MM.1S (cell line): ENCODE results near the gene ASPHD2.

Experiments used
- DNase-seq: peaks from one replicate; pipeline ENCODE4 v3.0.0-alpha.2; 2015
- H2AFZ ChIP-seq: fragments of 300-600 bp; sonication (generic); 2 replicates; pipeline ENCODE4 v1.6.0; 2016; ENCODE audit warnings: antibody characterized with exemption, low read length
- H3F3A ChIP-seq: fragments of 300-600 bp; sonication (generic); 2 replicates; pipeline ENCODE4 v1.6.1; 2016; ENCODE audit warnings: mild to moderate bottlenecking, antibody characterized with exemption, low read length, moderate library complexity, mixed read lengths; ENCODE audit not compliant: insufficient read depth
- H3K27ac ChIP-seq: fragments of 300-600 bp; sonication (generic); 2 replicates; pipeline ENCODE4 v1.5.1; 2016; ENCODE audit warnings: mild to moderate bottlenecking, low read length
- H3K27me3 ChIP-seq: fragments of 300-600 bp; sonication (generic); replicated peaks from 2 replicates; pipeline ENCODE4 v1.6.0; 2016; ENCODE audit warnings: low read length; ENCODE audit not compliant: insufficient read depth
- H3K36me3 ChIP-seq: fragments of 300-600 bp; sonication (generic); replicated peaks from 2 replicates; pipeline ENCODE4 v1.6.1; 2016; ENCODE audit warnings: mild to moderate bottlenecking, low read length, mixed read lengths; ENCODE audit not compliant: insufficient read depth
- H3K4me1 ChIP-seq: fragments of 300-600 bp; sonication (generic); 2 replicates; pipeline ENCODE4 v1.6.1; 2016; ENCODE audit warnings: low read length, mixed read lengths
- H3K4me2 ChIP-seq: fragments of 300-600 bp; sonication (generic); 2 replicates; pipeline ENCODE4 v1.6.0; 2016; ENCODE audit warnings: low read depth, low read length
- H3K4me3 ChIP-seq: fragments of 300-600 bp; sonication (generic); 2 replicates; pipeline ENCODE4 v1.5.1; 2016; ENCODE audit warnings: low read length, mixed read lengths
- H3K79me2 ChIP-seq: fragments of 300-600 bp; sonication (generic); 2 replicates; pipeline ENCODE4 v1.6.1; 2016; ENCODE audit warnings: mixed run types, low read length, mixed read lengths
- H3K9ac ChIP-seq: fragments of 300-600 bp; sonication (generic); 2 replicates; pipeline ENCODE4 v1.6.1; 2016; ENCODE audit warnings: low read length, mixed read lengths
- H3K9me2 ChIP-seq: fragments of 300-600 bp; sonication (generic); replicated peaks from 2 replicates; pipeline ENCODE4 v1.6.1; 2016; ENCODE audit warnings: mild to moderate bottlenecking, low read length, mixed read lengths; ENCODE audit not compliant: insufficient read depth
- H3K9me3 ChIP-seq: fragments of 300-600 bp; sonication (generic); replicated peaks from 2 replicates; pipeline ENCODE4 v1.6.1; 2016; ENCODE audit warnings: mild to moderate bottlenecking, low read length, mixed read lengths; ENCODE audit not compliant: insufficient read depth
- H4K20me1 ChIP-seq: fragments of 300-600 bp; sonication (generic); 2 replicates; pipeline ENCODE4 v1.6.1; 2016; ENCODE audit warnings: mild to moderate bottlenecking, low read length, moderate library complexity, mixed read lengths; ENCODE audit not compliant: insufficient read depth
- EZH2 ChIP-seq: fragments of 300-600 bp; sonication (generic); optimal IDR thresholded peaks from 2 replicates; pipeline ENCODE3; 2017; ENCODE audit warnings: low read depth, mild to moderate bottlenecking, antibody characterized with exemption, low read length, mixed read lengths
- EZH2phosphoT487 ChIP-seq: fragments of 300-600 bp; sonication (generic); IDR thresholded peaks from 2 replicates; pipeline ENCODE4 v1.6.1; 2018; ENCODE audit warnings: antibody characterized with exemption, low read length
- TF ChIP-seq, protein P1 (sequence below): fragments of 300-600 bp; sonication (generic); IDR thresholded peaks from 2 replicates; pipeline ENCODE4 v1.5.1; 2016; ENCODE audit warnings: antibody characterized with exemption, low read length, mixed read lengths

Gene ASPHD2

DNA sequence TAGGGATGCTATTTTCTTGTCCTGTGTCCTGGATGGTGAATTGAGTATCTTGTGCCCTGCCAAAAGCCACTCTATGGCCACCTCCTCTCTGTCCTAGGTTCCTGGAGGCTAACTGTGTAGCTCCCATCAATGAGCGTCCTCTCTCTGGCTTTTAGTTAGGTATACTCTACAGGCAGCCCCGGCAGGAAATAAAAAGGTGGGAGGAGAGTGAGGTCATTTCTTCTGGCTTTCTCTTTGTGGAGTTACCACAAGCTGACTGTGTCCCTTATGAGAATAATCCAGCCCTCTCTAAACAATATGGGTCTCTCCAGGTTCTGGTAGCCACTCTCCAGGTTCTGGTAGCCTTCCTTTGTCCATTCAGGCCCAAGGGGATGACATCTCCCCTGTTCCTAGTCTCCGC is 11.7 kb upstream of the ASPHD2 start:
- H3F3A ChIP-seq = no peaks in the 10 kb centered on the region
- DNase-seq = no peak
- H3K9ac ChIP-seq = no peak overlapping the region
- H3K4me2 ChIP-seq = no peak overlapping the region
- no peak overlapping the region for H3K27ac ChIP-seq
- H2AFZ ChIP-seq = no peak overlapping the region
- TF ChIP-seq EZH2 (no peak), EZH2phosphoT487 (no peak)
- TF ChIP-seq, protein P1, sequence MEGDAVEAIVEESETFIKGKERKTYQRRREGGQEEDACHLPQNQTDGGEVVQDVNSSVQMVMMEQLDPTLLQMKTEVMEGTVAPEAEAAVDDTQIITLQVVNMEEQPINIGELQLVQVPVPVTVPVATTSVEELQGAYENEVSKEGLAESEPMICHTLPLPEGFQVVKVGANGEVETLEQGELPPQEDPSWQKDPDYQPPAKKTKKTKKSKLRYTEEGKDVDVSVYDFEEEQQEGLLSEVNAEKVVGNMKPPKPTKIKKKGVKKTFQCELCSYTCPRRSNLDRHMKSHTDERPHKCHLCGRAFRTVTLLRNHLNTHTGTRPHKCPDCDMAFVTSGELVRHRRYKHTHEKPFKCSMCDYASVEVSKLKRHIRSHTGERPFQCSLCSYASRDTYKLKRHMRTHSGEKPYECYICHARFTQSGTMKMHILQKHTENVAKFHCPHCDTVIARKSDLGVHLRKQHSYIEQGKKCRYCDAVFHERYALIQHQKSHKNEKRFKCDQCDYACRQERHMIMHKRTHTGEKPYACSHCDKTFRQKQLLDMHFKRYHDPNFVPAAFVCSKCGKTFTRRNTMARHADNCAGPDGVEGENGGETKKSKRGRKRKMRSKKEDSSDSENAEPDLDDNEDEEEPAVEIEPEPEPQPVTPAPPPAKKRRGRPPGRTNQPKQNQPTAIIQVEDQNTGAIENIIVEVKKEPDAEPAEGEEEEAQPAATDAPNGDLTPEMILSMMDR = no peak
- no peaks in the 10 kb centered on the region for H3K4me1 ChIP-seq
- H3K79me2 ChIP-seq = no peaks in the 10 kb centered on the region
- no peaks in the 10 kb centered on the region for H3K9me2 ChIP-seq
- H3K36me3 ChIP-seq = no peaks in the 10 kb centered on the region
- H3K4me3 ChIP-seq = no peak overlapping the region
- H3K9me3 ChIP-seq = no peaks in the 10 kb centered on the region
- no peaks in the 10 kb centered on the region for H4K20me1 ChIP-seq
- H3K27me3 ChIP-seq = no peaks in the 10 kb centered on the region

GRCh38 chr22:26418620-26419019 is 10.4 kb upstream of the ASPHD2 start:
- Histone ChIP-seq H3K9ac (no peak overlapping the region), H3K36me3 (no peaks in the 10 kb centered on the region), H3K9me3 (no peaks in the 10 kb centered on the region), H3K27me3 (no peaks in the 10 kb centered on the region), H3K9me2 (no peaks in the 10 kb centered on the region), H3F3A (no peaks in the 10 kb centered on the region), H3K79me2 (no peaks in the 10 kb centered on the region), H4K20me1 (no peaks in the 10 kb centered on the region), H3K4me2 (no peak overlapping the region), H3K27ac (no peak overlapping the region), H3K4me1 (no peaks in the 10 kb centered on the region), H2AFZ (no peak overlapping the region), H3K4me3 (no peak overlapping the region)
- TF ChIP-seq, protein P1 = no peak
- TF ChIP-seq EZH2 = no peak
- TF ChIP-seq EZH2phosphoT487 = no peak
- DNase-seq = no peak

DNA sequence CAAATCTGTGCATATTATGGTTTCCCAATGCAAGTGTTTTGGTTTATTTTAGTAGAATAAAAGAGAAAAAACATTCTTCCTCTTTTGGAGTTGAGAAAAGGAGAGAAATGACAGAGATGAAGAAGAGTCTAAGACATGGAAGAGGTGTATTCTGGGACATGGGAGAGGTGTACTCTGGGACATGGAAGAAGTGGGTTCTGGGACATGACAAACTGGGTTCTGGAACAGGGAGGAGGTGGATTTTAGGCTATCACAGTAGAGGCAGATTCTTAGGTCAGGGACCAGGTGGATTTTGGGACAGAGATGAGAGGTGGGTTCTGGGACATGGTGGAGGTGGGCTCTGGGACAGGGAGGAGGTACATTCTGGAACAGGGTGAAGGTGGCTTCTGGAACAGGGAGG is 2.1 kb upstream of the ASPHD2 start:
- Histone ChIP-seq H3K79me2 (peaks cover 15% of the 10 kb centered on the region), H3K27ac (no peak overlapping the region), H3F3A (peaks cover 22% of the 10 kb centered on the region), H2AFZ (no peak overlapping the region), H3K27me3 (no peaks in the 10 kb centered on the region), H4K20me1 (no peaks in the 10 kb centered on the region), H3K4me3 (no peak overlapping the region), H3K9ac (no peak overlapping the region), H3K9me2 (no peaks in the 10 kb centered on the region), H3K4me2 (no peak overlapping the region), H3K9me3 (no peaks in the 10 kb centered on the region), H3K4me1 (peaks cover 27% of the 10 kb centered on the region), H3K36me3 (no peaks in the 10 kb centered on the region)
- TF ChIP-seq EZH2 (no peak), EZH2phosphoT487 (no peak)
- TF ChIP-seq, protein P1 = no peak
- DNase-seq = no peak
